NCI-H1105 (cell line): ENCODE results near the gene ITPR3.

ENCODE experiments used
- DNase-seq: peaks from one replicate; lab custom pipeline; 2025; lab: John Stamatoyannopoulos, UW

Gene ITPR3

GRCh38 chr6:33620856-33621710 is at the start of gene ITPR3:
ITPR3 (plus strand) TSS chr6:33621322; CDS start chr6:33621603, 281 bp downstream.
- DNase-seq = peak; percentile 72

GRCh38 chr6:33571637-33572316 is 49.3 kb upstream of the ITPR3 start:
- no peak for DNase-seq

GRCh38 chr6:33575211-33575610 is 45.9 kb upstream of the ITPR3 start:
- DNase-seq = no peak

- no peak for DNase-seq
These were observed 44.5 kb upstream of the ITPR3 start for GRCh38 chr6:33576668-33577067.

GRCh38 chr6:33577106-33577535 is 44.0 kb upstream of the ITPR3 start:
- DNase-seq = no peak

GRCh38 chr6:33577718-33578117 is 43.4 kb upstream of the ITPR3 start:
- no peak for DNase-seq

GRCh38 chr6:33578164-33578563 is 43.0 kb upstream of the ITPR3 start:
- DNase-seq = no peak

GRCh38 chr6:33578588-33579011 is 42.5 kb upstream of the ITPR3 start:
- DNase-seq = no peak

- peak; percentile 92 for DNase-seq
These were observed 41.1 kb upstream of the ITPR3 start, which contains the start of gene BAK1 for GRCh38 chr6:33579828-33580714. BAK1 (minus strand) TSS chr6:33580276; CDS start chr6:33577604, 2,672 bp downstream.

GRCh38 chr6:33581186-33581585 is 39.9 kb upstream of the ITPR3 start:
- no peak for DNase-seq

GRCh38 chr6:33583591-33584155 is 37.4 kb upstream of the ITPR3 start:
- no peak for DNase-seq

GRCh38 chr6:33584700-33585402 is 36.3 kb upstream of the ITPR3 start:
- no peak for DNase-seq

GRCh38 chr6:33585403-33586107 is 35.6 kb upstream of the ITPR3 start:
- DNase-seq = peak; percentile 73

- no peak for DNase-seq
These were observed 34.9 kb upstream of the ITPR3 start for GRCh38 chr6:33586108-33586640.

- DNase-seq = no peak
These were observed 33.6 kb upstream of the ITPR3 start for GRCh38 chr6:33587529-33587928.

- DNase-seq = no peak
These were observed 32.2 kb upstream of the ITPR3 start for GRCh38 chr6:33588894-33589293.

GRCh38 chr6:33589392-33589730 is 31.8 kb upstream of the ITPR3 start:
- DNase-seq = no peak

- no peak for DNase-seq
These were observed 31.2 kb upstream of the ITPR3 start for GRCh38 chr6:33589731-33590530.

- no peak for DNase-seq
These were observed 30.5 kb upstream of the ITPR3 start for GRCh38 chr6:33590531-33591198.
